Fibroblast of skin of abdomen (primary cell): ENCODE measurements around the gene IL22RA2.

Experiments used
- DNase-seq: peaks from one replicate; pipeline ENCODE4 v3.0.0-alpha.2; 2013

Gene IL22RA2

DNA sequence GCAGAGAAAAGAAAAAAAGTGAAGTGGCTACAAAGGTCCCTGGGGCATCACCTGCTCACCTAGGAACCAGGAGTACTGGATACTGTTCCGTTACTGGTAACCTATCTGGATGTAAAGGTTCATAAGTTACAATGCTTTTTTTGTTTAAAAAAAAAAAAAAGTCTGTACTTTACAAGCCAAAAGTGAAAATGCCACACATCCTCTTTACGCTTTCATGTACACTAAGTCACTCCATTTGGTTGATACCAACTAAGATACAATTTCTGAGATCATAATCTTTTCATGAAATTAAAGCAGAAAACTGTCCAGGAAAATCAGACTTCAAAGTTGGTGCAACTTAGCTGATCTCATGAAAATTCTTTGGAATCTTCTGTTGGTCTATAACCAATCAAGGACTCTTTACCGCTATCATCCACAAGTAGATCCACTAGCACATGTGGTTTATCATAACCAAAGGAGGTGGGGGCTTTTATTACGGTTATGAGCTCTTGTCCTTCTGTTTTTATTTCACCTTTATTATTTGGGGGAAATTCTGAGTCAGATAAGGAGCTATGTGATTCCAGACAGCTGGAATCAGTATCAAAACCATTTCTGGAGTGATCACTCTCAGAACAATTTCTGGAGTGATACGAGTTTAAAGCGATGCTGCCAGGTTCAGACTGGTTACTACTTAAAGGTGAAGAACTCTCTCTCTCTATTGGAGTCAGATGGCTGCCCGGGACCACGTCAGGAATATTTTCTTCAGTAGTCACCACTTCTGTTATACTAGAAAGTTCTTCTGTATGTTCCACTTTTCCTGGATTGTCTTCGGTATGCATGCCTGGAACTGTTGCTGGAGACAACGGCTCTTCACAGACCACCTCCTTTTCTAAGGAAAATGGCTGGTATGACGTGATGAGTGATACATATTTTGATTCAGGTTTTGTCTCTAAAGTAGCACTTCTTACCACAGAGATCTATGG lies 24.5 kb upstream of the IL22RA2 start:
- DNase-seq, result no peak

DNA sequence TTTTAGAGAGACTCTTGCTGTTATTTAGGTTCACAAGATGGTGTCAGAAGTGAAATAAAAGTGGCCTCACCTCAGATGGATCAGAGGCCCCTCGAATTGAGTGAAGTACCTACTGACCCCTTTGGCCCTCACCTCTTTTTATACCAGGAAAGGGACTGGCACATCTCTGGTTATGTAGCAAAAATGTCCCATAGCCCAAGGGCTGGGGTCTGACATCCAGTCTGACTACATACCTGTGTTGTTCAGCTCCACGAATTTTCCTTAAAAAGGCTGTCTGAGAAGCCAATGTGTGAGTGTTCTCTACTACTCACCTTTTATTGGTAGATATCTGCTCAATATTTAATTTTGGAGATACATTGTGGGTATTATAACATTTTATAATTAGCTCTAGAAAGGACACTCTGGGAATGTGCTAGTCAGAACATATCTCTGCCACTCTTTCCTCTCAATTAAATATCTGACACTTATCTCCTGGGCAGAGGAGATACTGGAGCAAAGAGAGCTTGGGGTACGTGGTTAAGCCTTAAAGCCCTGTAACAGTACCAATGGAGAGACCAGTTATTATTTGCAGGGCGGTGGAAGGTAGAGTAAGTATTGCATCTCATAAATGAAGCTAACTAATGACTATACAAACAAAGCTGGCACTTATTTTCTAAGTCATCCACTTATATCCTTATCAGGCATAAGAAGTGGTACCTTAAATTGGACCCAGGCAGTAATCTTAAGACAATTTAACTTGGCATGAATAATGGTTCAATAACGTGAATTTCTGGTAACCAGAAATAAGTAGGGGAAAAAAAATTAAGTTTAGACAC lies 20.0 kb upstream of the IL22RA2 start:
- DNase-seq, result no peak

DNA sequence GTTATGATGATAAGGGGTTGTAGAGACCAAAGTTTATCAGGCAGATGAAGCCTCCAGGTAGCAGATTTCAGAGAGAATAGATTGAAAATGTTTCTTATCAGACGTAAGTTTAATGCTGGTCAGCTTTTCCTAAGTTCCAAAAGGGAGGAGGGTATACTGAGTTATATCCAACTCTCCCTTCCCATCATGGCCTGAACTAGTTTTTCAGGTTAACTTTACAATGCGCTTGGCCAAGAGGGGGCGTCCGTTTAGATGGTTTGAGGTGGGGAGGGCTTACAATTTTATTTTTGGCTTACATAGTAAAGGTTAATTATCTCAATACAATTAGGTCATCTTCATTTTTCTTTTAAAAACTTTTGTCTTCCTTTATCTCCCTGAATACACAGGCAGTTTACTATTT lies 19.4 kb upstream of the IL22RA2 start:
- no peak for DNase-seq

DNA sequence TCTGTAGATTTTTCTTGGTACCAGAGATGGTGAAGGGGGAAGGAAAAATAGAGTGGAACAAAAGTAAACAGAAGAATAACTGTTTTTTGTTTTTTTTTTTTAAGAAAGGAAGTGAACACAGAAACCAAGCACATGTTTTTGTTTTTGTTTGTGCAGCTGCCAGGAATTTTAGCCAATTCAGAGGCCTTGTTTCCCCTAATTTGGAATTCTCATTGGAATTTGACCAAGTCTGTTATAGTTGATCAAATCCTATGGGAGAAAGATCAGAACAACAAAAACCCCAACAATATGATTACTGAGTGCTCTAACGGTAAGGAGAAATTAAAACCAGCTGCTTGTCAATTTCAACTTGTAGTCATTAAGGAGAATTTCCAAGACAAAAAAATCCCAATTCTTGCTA lies 18.2 kb upstream of the IL22RA2 start:
- DNase-seq, result no peak

DNA sequence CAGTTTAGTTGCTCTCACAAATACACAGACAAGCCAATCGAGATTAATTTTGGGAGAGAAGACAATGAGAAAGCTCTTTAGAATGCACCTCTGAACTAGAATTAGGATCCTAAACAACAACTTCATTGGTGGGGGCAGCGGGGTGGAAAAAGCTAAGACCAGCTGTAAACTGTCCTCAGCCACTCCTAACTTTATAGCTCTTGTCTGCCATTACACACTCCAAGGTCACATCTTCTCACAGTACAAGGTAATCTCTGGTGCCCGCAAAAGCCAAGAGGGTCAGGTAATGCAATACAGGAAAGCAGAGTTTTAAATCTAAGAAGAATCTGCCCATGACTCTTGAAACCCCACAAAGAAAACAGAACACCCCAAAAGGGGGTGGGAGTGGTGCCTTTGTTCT lies 17.8 kb upstream of the IL22RA2 start:
- DNase-seq, result no peak

DNA sequence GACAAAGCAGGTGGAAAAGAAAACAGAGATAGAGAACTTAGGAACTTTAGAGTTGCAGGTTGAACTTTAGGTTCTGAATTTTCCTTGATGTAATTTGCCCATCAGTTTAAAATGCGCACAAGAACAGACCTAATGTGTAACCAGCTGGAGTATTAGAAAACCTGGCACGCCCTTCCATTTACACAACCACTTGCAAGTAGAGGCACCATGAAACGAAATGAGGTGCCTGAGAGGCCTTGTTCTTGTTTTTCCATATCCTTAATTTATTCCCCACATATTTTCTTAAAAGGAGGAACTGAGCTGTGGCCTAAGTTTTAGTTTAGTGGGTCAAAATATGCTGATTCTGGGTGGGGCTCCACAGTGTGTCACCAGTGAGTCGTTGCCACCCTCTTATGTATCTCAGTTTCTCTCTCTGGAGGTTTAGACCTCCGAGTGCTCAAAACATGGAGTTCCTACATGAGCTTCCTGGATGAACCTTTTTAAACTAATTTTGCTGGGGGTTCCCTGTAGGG lies 17.2 kb upstream of the IL22RA2 start:
- no peak for DNase-seq

DNA sequence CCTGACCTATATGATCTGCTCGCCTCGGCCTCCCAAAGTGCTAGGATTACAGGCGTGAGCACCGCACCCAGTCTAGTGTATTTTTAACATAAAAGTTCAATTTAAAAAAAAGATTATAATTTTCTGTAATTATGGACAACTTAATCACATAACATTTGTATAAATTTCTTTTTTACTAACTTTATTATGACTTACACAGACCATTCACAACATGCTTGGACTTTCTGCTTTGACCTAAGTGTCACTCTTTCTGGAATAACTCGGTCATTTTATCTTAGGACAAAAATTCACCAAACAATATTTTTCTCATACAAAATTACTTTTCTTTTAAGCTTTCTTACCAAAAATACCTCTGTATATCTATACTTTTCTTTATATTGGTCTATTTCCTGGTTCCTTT lies 15.4 kb upstream of the IL22RA2 start:
- no peak for DNase-seq

DNA sequence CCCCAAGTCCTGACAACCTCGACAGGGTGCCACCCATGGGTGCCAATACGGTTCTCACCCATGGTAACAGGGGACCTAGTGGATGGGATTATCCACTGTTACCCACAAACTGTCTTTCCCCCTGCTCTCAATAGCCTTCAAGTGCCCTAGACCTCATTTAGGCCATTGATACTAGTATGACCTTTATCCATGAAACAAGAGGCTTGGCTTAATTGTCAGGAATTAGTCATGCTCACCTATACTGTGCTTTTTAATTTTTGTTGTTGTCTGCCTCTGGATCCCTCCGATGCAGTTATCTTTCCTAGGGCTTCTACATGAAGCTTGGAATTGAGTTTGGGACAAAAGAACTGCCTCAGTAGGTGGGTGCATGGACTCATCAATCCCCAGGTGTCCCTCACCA lies 11.8 kb upstream of the IL22RA2 start:
- DNase-seq, result no peak

DNA sequence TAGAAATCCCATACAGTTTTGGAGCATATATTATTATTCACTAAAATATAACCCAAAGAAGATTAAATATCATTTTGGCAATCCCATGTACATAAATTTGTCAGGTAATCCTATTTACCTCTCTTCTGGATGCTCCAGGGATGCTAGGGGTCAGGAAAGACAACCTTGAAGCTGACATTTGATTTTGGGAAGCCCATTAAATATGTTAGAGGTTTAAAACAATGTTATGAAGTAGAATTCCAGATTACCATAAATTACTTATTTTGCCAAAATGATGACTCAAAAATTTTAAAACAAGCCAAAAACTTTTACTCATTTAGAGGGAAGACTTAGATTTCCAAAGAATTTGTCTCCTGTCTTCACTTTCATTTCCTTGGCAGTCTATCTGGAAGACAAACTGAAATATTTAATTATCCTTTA lies 9.2 kb upstream of the IL22RA2 start:
- DNase-seq, result no peak

DNA sequence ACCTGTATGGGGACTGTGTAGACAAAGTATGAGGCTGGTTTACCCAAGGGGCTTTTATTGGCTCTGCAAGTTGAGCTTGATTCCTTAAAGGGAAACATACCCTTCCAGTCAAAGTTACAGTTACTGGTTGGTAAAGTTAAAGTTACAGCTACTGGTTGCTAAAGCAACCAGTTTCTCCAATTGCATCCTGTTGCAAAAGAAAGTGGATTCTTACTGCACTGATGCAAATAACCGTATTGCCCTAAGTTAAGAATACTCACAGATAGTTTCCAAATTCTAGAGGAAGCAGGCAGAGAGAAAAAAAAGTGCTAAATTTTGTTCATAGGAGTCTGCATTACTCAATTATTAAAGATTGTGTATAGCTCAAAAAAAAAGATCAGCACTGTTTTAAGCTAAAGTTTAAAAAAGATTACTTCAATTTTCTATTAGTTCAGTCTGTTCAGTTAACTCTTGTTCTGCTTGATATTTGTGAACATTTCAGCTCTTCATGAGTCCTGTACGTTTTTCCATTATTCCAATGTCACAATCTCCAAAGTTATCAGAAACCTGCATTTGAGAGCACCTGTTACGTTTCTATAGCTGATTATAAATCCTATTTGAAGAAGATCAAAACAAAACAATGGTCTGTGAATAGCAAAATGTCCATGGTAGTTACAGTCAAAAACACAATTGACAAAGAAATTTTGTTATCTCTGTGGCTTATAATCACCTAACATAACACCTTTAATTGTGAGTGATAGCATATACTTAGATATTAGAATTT lies 8.6 kb upstream of the IL22RA2 start:
- DNase-seq, result no peak

DNA sequence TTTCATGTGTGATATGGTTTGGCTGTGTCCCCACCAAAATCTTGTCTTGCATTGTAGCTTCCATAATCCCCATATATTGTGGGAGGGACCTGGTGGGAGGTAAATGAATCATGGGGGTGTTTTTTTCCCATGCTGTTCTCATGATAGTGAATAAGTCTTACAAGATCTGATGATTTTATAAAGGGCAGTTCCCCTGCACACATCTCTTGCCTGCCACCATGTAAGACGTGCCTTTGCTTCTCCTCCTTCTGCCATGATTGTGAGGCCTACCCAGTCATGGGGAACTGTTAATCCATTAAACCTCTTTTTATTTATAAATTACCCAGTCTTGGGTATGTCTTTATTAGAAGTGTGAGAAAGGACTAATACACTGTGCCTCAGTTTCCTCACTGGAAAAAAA lies 4.2 kb upstream of the IL22RA2 start:
- no peak for DNase-seq

DNA sequence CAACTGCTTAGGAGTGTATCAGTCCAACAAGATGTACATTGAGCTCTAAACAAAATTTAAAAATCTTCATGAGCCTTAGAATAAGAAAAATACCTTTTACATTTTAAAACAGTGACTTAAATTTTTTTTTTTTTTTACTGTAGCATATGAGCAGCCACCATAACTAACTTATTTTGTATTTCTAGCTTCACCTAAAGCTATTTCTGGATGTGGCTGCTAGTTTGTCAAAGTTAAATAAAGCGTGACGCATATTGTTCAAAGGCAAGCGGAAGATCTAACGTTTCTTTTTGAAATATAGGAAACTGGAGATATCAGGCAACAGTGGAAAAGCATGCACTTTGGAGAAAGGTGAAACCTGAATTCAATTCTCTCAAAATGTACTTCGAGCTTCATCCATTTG lies 3.3 kb upstream of the IL22RA2 start:
- DNase-seq, result no peak

DNA sequence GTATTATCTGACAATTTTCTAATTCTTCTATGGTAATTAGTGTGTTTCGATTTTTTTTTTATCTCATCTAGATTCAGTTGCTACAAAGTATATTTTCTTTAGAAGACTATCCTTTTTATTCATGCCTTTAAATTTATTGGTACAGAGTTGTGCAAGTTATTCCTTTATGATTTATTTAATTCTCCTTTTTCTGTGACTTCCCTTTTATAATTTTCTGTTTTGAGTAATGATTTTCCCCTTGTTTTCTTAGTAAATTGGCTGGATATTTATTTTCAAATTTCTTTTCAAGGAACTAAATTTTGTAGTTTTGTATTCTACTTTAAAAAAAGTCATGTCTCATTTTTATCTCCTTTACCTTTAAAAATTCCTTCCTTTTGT lies 2.4 kb upstream of the IL22RA2 start:
- no peak for DNase-seq

DNA sequence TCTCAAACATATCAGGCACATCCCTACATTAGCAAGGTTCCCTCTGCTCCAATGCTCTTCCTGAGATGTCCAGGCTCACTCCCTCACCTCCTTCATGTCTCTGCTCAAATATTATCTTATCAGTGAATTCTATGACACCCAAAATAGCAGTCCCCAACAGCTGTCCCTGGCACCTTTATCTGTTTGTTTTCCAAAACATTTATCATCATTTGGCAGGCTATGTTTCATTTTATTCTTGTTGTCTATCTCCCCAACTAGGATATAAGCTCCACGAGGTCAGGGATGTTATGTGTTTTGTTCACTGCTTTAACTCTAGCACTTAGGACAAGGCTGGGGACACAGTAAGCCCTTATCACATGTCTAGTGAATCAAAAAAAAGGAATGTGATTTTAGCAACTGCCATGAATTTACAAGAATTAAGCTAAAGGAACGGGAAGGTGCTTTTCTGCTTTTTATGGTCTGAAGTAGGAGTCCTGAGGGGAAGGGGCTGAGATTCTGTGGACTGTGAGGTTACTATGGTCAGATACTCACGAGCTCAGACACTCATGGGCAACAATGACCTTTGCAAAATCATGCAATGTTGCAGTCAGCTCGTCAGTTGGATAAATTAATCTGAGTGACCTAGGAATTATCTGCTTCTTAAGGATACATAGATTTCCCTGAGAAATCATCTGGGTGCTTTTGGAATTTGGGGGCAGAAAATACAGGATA lies 1.9 kb upstream of the IL22RA2 start:
- DNase-seq, result no peak

DNA sequence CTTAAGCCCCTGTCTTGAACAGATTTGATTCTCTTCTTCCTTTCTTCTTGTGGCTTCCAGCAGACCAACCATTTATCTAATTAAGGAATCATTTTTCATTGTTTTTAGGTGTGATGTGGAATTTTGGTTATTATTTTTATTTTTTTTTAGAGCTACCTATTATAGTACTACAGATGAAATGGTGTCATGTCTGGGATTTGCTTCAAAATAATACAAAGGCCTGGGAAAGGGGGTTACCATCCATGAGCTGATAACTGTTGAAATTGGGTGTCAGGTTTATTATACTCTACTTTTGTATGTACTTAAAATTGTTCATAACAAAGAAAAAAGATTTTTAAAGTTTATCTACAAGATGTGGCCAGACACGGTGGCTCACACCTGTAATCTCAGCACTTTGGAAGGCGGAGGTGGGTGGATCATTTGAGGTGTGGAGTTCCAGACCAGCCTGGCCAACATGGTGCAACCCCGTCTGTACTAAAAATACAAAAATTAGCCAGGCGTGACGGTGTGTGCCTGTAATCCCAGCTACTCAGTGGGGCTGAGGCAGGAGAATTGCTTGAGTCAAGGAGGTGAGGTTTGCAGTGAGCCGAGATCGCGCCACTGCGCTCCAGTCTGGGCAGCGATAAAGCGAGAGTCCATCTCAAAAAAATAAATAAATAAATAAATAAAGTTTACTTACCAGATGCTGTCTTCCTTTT lies 561 bp downstream of the IL22RA2 start:
- no peak for DNase-seq

DNA sequence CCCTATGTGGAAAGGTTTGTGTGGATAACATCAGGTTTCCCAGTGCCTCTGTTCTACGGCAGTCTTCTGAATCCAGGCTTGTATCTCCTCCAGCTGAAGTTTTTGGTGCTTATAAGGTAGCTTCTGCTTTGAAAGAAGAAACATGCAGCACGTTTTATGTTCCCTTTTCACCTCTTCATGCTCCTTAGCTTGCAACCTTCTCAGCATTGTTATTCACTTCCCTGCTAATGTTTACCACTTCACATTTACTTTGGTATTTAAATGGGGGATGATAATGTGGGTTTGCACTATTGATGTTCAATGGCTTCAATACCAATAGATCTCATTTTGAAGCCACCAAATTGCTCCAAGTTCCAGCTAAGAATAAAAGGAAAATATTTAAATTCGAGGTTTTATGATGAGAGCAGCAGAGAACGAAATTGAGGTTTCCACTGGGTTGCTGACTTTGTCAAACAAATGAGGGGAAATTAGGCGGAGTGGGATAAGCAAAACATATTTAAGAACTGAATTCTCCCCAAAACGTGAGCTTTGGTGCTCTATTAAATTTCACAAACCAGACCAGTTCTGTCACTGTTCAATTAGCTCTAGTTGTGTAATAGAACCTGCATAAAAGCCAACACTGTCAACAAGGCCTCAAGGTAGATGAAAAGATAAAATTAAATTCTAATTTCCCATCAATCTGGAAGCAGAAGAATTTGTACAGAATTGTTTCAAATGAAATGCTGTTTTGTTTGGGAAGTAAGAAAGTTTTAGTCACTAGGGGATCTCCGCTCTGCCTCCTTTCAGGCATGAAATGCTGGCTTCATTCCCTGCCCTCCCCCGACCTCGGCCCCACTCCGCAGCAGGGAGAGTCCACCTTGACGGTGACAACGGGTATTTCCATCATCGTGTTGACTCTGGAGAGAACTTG lies 1.4 kb downstream of the IL22RA2 start:
- DNase-seq, result no peak

DNA sequence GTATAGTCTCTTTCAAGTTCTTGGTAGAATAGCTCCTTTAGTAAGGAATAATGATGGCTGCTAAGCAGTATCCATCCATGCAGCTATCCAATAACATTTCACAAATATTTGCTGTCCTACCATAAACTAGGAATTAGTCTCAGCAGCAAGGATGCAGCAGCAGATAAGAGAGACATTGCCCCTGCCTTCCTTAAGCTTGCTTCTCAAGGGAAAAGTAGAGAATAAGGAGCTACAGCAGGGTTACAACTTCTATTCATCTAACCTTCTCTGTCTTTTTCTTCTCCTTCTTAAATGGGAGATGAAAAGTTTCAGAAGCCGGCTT lies 2.4 kb downstream of the IL22RA2 start:
- no peak for DNase-seq

DNA sequence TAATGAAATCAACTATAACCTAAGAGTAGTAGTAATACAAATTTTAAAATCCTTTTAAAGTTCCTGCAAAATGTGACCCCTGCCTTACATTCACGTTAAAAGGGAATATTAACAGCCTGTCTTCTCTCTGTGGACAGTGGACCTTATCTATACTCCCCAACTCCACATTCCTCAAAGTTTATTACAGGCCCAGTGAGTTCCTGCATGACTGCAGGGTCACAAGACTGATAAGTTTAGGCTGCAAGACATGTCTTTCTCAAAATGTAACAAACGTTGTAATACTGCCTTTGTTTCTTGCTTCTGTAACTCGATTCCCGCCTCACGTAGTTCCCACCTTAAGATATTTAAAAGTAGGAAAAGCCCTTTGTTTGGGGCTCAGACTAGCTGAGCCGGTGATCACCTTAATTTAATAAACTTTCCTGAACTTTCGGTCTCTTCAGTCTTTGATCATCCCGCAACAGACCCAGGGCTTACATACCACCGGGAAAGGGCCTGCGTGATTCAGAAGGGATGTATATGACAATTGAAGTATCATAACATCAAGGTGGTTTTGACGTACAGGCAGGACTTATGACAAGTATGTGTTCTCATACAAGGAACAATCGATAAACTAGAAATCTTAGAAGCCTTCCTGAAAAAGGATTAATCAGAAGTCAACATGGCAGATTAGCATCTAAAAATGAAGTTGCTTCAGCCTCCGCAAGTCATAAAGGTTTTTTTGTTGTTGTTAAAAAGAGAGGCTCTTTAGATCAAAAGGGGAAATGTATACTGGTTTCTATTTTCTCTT lies 3.0 kb downstream of the IL22RA2 start:
- no peak for DNase-seq

DNA sequence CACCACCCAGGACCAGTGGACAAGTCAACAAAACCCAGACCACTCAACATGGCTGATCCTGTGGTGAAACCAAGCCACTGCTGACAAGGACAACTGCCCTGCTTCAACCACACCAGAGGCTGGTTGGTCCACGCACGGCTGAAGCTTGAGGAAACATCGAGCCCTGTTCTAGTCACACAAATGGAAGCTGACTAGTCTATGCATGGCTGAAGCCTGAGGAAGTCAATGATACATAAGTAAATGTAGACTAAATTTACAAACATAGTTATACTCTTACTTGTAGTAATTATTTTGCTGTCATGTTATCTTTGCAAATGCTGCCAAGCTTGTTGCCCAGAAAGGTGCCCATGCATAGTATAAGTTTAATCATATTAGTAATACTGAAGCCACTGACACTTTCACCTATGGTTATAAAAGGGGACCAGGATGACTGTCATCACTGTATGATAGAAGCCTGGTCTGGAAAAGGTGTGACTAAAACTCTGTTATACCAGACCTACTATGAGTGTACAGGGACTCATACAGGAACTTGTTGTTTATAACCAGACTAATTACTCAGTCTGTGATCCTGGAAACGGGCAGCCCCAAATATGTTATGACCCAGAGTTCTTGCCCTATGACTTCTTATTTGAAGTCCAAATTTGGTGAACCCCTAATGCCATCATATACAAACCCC lies 5.6 kb downstream of the IL22RA2 start:
- DNase-seq, result no peak
